ENCODE data around the gene SIGLEC11.

DNA sequence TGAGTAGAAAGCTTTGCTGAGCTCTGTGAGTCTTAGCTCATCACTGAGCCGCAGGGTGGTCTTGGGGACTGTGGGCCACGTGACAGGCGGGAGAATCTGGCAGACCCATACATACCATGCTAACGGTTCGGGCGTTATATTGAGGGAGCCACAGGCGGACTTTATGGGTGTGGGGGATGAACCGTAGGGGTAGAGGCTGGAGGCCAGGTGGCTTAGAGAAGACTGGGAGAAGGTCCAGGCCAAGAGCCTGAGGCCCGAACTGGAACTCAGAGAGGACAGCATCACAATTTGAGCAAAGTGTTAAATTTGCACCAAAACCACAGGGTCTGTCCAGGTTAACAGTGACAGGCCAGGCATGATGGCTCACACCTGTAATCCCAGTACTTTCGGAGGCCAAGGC, 47.3 kb downstream of the SIGLEC11 start:
- TF ChIP-seq POLR2AphosphoS5 (IDR thresholded peaks at IDR 0.05; ENCODE audit: low read depth, low read length) (no peak), POLR2A (IDR thresholded peaks at IDR 0.05; ENCODE audit: low read depth, low read length) (no peak), TAF1 (IDR thresholded peaks at IDR 0.05; ENCODE audit: low read depth, low read length) (no peak), SPI1 (IDR thresholded peaks at IDR 0.05; ENCODE audit: low read depth, low read length) (no peak)

Measured in GM12891 (cell line).